Left lung (tissue), 10 donors: ENCODE results near the gene SLC49A3. TPM values are rescaled to one million over a fixed set of nuclear protein-coding genes. Genes with fewer than 3 reads are reported as not detected.
A peak's percentile ranks its signal among the peaks of the same experiment; 100 is the strongest.

ENCODE experiments used
- ATAC-seq: fragments of 200-7000 bp; cut with Tn5 transposase; one replicate; pipeline ENCODE4 v1.9.1; 2020; ENCODE audit warnings: moderate library complexity
- DNase-seq, 4 donors: peaks; one replicate each; pipeline ENCODE4 v3.0.0-alpha.2; 2013 to 2020
- H3K27ac ChIP-seq, 2 donors: fragments of 200-600 bp; sonication (generic) in 1 of 2; one replicate each; pipeline versions ENCODE4 v1.5.0 to v1.8.0; 2020 to 2021
- H3K27me3 ChIP-seq, 2 donors: fragments of 200-600 bp; sonication (generic) in 1 of 2; one replicate each; pipeline versions ENCODE4 v1.5.0 to v1.8.0; 2020 to 2021
- H3K36me3 ChIP-seq, 2 donors: fragments of 200-600 bp; sonication (generic) in 1 of 2; one replicate each; pipeline versions ENCODE4 v1.5.0 to v1.8.0; 2020 to 2021
- H3K4me1 ChIP-seq, 2 donors: fragments of 200-600 bp; one replicate each; pipeline ENCODE4 v1.8.0; 2021
- H3K4me3 ChIP-seq, 2 donors: fragments of 200-600 bp; sonication (generic) in 1 of 2; one replicate each; pipeline versions ENCODE4 v1.5.0 to v1.8.0; 2020 to 2021; ENCODE audit warnings: mild to moderate bottlenecking in 1 of 2
- H3K9me3 ChIP-seq, 2 donors: fragments of 200-600 bp; sonication (generic) in 1 of 2; one replicate each; pipeline versions ENCODE4 v1.5.0 to v1.8.0; 2020 to 2021
- intact Hi-C, 2 donors: fragments of 100-400 bp; cut with DNase I; formaldehyde crosslinking; loops; one replicate each; pipeline versions ENCODE4 v1.11.2 to v1.14.2; 2022
- polyA plus RNA-seq, 6 donors: library from polyadenylated mRNA; unstranded; fragments of 120-200 nt; gene quantifications; one replicate each; pipeline ENCODE4 v1.2.1, GENCODE V29; 2013; ENCODE audit not compliant: insufficient read length in 6 of 6
- total RNA-seq, 2 donors: library from RNA; stranded (reverse); fragmentation: NEBNext Ultra II Directional; extraction: Animal tissue kit (Norgen Biotek cat#: 25700); gene quantifications; one replicate each; pipeline ENCODE4 v1.2.1, GENCODE V29; 2021
- TF ChIP-seq, protein P1 (sequence below), 2 donors: fragments of 200-600 bp; sonication (generic) in 1 of 2; IDR thresholded peaks; one replicate each; pipeline versions ENCODE4 v1.5.0 to v1.8.0; 2021; ENCODE audit warnings: antibody characterized with exemption in 2 of 2
- donor health status: DM: no; HTN: yes; CAD: no.
- donor health status: DM: no; HTN: no; CAD: no.

Gene SLC49A3
- total and polyA plus RNA-seq, 8 donors: 7.4 to 27.5 (median 8.8) TPM

DNA sequence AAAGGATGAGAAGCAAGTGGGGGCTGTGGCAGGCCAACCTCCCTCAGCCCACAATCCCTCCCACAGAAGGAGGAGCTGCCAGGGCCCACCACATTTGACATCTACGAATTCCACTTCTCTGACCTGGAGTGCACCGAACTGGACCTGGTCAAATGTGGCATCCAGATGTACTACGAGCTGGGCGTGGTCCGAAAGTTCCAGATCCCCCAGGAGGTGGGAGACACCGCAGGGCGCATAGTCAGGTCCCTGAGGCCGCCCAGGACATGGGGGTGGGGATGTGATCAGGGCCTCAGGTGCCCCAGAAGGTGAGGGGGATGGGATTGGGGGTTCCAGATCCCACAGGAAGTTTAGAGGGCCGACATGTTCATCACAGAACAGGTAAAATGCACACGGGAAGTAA lies 28.6 kb downstream of the SLC49A3 start:
- no peaks in the 10 kb centered on the region for H3K36me3 ChIP-seq
- peaks cover 0 to 13% of the 10 kb centered on the region in 2 donors for H3K4me1 ChIP-seq
- no peak overlapping the region for H3K27ac ChIP-seq
- TF ChIP-seq, protein P1, sequence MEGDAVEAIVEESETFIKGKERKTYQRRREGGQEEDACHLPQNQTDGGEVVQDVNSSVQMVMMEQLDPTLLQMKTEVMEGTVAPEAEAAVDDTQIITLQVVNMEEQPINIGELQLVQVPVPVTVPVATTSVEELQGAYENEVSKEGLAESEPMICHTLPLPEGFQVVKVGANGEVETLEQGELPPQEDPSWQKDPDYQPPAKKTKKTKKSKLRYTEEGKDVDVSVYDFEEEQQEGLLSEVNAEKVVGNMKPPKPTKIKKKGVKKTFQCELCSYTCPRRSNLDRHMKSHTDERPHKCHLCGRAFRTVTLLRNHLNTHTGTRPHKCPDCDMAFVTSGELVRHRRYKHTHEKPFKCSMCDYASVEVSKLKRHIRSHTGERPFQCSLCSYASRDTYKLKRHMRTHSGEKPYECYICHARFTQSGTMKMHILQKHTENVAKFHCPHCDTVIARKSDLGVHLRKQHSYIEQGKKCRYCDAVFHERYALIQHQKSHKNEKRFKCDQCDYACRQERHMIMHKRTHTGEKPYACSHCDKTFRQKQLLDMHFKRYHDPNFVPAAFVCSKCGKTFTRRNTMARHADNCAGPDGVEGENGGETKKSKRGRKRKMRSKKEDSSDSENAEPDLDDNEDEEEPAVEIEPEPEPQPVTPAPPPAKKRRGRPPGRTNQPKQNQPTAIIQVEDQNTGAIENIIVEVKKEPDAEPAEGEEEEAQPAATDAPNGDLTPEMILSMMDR (IDR thresholded peaks at IDR 0.05): no peak
- peaks cover 0 to 25% of the 10 kb centered on the region in 2 donors for H3K27me3 ChIP-seq
- no peak for ATAC-seq
- H3K4me3 ChIP-seq: no peak overlapping the region
- no peaks in the 10 kb centered on the region for H3K9me3 ChIP-seq
- no peak for DNase-seq
- intact Hi-C loops: no loop called here

DNA sequence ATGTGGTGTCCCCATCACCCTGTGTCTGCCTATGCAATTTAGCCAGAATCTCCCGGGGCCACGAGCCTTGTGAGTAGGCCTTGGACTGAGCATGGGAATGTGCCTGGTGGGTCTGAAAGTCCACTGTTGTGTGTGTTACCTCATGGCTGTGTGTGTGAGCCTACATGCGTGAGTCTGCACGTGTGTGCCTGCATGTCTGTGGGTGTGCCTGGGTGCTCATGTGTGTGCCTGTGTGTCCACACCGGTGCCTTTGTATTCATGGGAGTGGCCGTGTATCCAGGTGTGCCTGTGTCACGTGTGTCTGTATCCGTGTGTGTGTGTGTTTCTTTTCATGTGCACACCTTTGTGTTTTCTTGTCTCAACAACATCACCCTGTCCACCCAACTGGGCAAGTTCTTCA lies 29.1 kb downstream of the SLC49A3 start:
- H3K4me3 ChIP-seq: no peak overlapping the region
- intact Hi-C loops: no loop called here
- DNase-seq: no peak
- H3K4me1 ChIP-seq: peaks cover 0 to 10% of the 10 kb centered on the region in 2 donors
- no peaks in the 10 kb centered on the region for H3K36me3 ChIP-seq
- no peaks in the 10 kb centered on the region for H3K9me3 ChIP-seq
- TF ChIP-seq, protein P1 (IDR thresholded peaks at IDR 0.05): no peak
- H3K27me3 ChIP-seq: peaks cover 0 to 31% of the 10 kb centered on the region in 2 donors
- no peak for ATAC-seq
- no peak overlapping the region for H3K27ac ChIP-seq

DNA sequence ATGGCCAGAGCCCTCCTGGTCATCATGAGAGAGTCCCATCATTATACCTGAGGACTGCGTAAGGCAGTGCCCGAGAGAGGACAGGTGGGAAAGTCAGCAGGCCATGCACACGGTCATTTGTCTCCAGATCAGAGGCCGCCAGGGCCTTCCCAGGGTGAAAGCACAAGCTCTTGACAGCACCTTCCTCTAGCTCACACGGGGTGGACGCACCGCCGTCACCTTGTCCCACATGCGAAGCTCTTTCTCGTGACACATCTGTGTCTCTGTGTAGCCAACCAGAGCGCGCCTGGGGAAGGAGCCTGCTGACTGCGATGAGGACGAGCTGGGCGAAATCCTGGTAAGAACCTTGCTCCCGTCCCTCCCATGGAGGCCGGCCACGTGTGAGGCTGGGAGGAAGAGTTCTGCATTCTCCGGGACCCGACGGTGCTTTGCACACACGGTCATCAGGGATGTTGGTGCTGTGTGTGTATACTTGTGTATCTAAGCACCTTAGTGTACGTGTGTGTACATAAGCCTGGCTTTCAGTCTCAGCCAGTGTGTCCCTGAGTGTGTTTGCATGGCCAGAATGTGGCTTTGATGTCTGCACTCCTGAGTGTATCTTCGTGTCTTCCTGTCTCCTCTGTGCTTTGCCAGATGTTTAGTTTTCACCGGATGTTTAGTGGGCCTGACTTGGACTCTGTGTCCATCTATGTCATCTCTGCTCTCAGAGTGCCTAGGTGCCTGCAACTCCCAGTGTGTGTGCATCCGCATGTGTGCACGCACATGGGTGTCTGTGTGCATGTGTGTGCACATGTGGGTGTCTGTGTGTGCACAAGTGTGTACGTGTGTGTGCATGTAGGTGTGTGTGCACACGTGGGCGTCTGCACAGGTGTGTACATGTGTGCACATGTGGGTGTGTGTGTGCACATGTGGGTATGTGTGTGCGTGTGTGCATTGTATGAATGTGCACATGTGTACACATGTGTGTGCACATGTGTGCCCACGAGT lies 30.0 kb downstream of the SLC49A3 start:
- no peaks in the 10 kb centered on the region for H3K9me3 ChIP-seq
- DNase-seq (peak in 2 of 4 donors; percentile 26 to 74), ATAC-seq (no peak)
- TF ChIP-seq, protein P1 (IDR thresholded peaks at IDR 0.05): no peak
- intact Hi-C loops: no loop called here
- H3K27me3 ChIP-seq: peaks cover 0 to 40% of the 10 kb centered on the region in 2 donors
- no peak overlapping the region for H3K4me3 ChIP-seq
- H3K4me1 ChIP-seq: peaks cover 0 to 1% of the 10 kb centered on the region in 2 donors
- no peaks in the 10 kb centered on the region for H3K36me3 ChIP-seq
- H3K27ac ChIP-seq: no peak overlapping the region

DNA sequence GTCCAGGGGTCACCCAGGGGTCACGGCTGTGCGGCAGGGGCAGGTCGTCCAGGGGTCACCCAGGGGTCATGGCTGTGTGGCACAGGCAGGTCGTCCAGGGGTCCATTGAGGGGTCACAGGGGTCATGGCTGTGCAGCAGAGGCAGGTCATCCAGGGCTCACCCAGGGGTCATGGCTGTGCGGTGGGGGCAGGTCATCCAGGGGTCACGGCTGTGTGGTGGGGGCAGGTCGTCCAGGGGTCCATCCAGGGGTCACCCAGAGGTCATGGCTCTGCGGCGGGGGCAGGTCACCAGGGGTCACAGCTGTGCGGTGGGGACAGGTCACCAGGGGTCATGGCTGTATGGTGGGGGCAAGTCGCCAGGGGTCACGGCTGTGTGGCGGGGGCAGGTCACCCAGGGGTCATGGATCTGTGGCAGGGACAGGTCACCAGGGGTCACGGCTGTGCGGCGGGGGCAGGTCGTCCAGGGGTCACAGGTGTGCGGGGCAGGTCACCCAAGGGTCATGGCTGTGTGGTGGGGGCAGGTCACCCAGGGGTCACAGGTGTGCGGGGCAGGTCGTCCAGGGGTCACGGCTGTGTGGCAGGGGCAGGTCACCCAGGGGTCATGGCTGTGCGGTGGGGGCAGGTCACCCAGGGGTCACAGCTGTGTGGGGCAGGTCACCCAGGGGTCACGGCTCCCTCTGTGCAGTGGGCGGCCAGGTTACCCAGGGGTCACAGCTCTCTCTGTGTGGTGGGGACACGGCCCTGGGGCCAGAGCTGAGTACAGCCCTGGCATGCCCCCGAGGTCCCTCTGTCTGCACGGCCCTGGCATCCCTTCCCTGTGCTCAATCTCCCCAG lies 30.9 kb downstream of the SLC49A3 start:
- Histone ChIP-seq H3K36me3 (no peaks in the 10 kb centered on the region), H3K4me1 (no peaks in the 10 kb centered on the region), H3K4me3 (no peak overlapping the region), H3K9me3 (no peaks in the 10 kb centered on the region), H3K27me3 (peaks cover 0 to 41% of the 10 kb centered on the region in 2 donors), H3K27ac (no peak overlapping the region)
- DNase-seq: peak in 2 of 4 donors; percentile 32 to 67
- intact Hi-C loops: no loop called here
- TF ChIP-seq, protein P1 (IDR thresholded peaks at IDR 0.05): no peak
- no peak for ATAC-seq
